Pancreas (tissue), 10 donors: ENCODE measurements around the gene ZBTB9. TPM values are rescaled to one million over a fixed set of nuclear protein-coding genes. Genes with fewer than 3 reads are reported as not detected.

ENCODE experiments used
- ATAC-seq, 4 donors: fragments of 200-7000 bp; cut with Tn5 transposase; one replicate each; pipeline versions ENCODE4 v1.8.0 to v1.9.1; 2020; ENCODE audit warnings: mild to moderate bottlenecking in 4 of 4, moderate library complexity in 4 of 4
- DNase-seq, 6 donors: peaks; one replicate each; pipeline ENCODE4 v3.0.0-alpha.2; 2020
- FAIRE-seq: peaks from 2 replicates; lab custom pipeline; 2012; peaks lifted over from hg19 to GRCh38; lab: Jason Lieb, UNC
- H3K27ac ChIP-seq, 4 donors: fragments of 200-600 bp; sonication (generic); 1 replicate in 3 of 4; 2 replicates in 1 of 4; pipeline versions ENCODE4 v1.5.0 to v1.8.0; 2020
- H3K27me3 ChIP-seq, 4 donors: fragments of 200-600 bp; one replicate each; pipeline ENCODE4 v1.8.0; 2021
- H3K36me3 ChIP-seq, 3 donors: fragments of 200-600 bp; sonication (generic) in 1 of 3; one replicate each; pipeline versions ENCODE4 v1.5.0 to v1.8.0; 2020 to 2021
- H3K4me1 ChIP-seq, 3 donors: fragments of 200-600 bp; one replicate each; pipeline ENCODE4 v1.8.0; 2021
- H3K4me3 ChIP-seq, 4 donors: fragments of 200-600 bp; sonication (generic) in 2 of 4; one replicate each; pipeline versions ENCODE4 v1.5.0 to v1.8.0; 2020 to 2021
- H3K9me3 ChIP-seq, 4 donors: fragments of 200-600 bp; one replicate each; pipeline ENCODE4 v1.8.0; 2021
- CTCF ChIP-seq, 4 donors: fragments of 200-600 bp; sonication (generic) in 3 of 4; IDR thresholded peaks; one replicate each; pipeline versions ENCODE4 v1.5.0 to v1.8.0; 2021; ENCODE audit warnings: antibody characterized with exemption in 4 of 4
- WGBS, 2 donors: extraction: QIAGEN DNeasy Blood & Tissue Kit; methylation state at CpG; one replicate each; pipeline ENCODE4 v1.1.7; 2013; 5-methylcytosine and 5-hydroxymethylcytosine counted together
- intact Hi-C, 3 donors: fragments of 100-400 bp; cut with DNase I; formaldehyde crosslinking; loops; one replicate each; pipeline versions ENCODE4 v1.11.1 to v1.14.2; 2022
- polyA plus RNA-seq, 2 donors: library from polyadenylated mRNA; stranded (reverse); fragments of 200-250 nt; gene quantifications; one replicate each; pipeline ENCODE4 v1.2.3, GENCODE V29; 2013
- total RNA-seq, 6 donors: library from RNA; stranded (reverse); fragmentation: NEBNext Ultra II Directional in 4 of 6; extraction: Animal tissue kit (Norgen Biotek cat#: 25700) in 4 of 6; gene quantifications; one replicate each; pipeline versions ENCODE4 v1.2.1 to v1.2.4, GENCODE V29; 2021 to 2023
- donor health status: healthy with polysubstance abuse.
- donor health status: DM: no; HTN: no; CAD: no; lungs with moderate emphysema.
- donor health status: DM: no; HTN: no; CAD: no.
- donor health status: control.
- donor health status: control.
- donor health status: Bipolar disorder and iron deficiency.
- donor health status: DM: yes; HTN: yes; CAD: no.
- donor health status: DM: no; HTN: no; CAD: no.
- donor health status: DM: no; HTN: no; CAD: no.
- donor health status: DM: yes; HTN: yes; CAD: no.

Gene ZBTB9
- total and polyA plus RNA-seq, 8 donors, result 1.7 to 4.7 (median 3.5) TPM

GRCh38 chr6:33407132-33407718, 47.2 kb upstream of the ZBTB9 start:
- intact Hi-C loops, result no loop called here
- TF ChIP-seq CTCF (IDR thresholded peaks at IDR 0.05), result no peak
- Histone ChIP-seq H3K4me1 (peaks cover 0 to 7% (median 4%) of the 10 kb centered on the region in 3 donors), H3K9me3 (no peaks in the 10 kb centered on the region), H3K4me3 (no peak overlapping the region), H3K27ac (no peak overlapping the region), H3K27me3 (no peaks in the 10 kb centered on the region), H3K36me3 (no peaks in the 10 kb centered on the region)
- DNase-seq (no peak), FAIRE-seq (no peak), ATAC-seq (no peak)
- WGBS, 2 donors, result 75 to 85% methylated on average over 5 of the region's 5 CpGs

GRCh38 chr6:33410050-33410710, 44.2 kb upstream of the ZBTB9 start:
- no peaks in the 10 kb centered on the region for H3K9me3 ChIP-seq
- intact Hi-C loops, result no loop called here
- peak overlapping the region; percentile 88 to 93 (median 89) for H3K27ac ChIP-seq
- no peak for TF ChIP-seq CTCF (IDR thresholded peaks at IDR 0.05)
- FAIRE-seq (no peak), DNase-seq (peak; percentile 97 to 99 (median 98)), ATAC-seq (peak; percentile 86 to 91 (median 88))
- peaks cover 0 to 13% (median 7%) of the 10 kb centered on the region in 3 donors for H3K36me3 ChIP-seq
- H3K27me3 ChIP-seq, result no peaks in the 10 kb centered on the region
- peaks cover 0 to 7% (median 4%) of the 10 kb centered on the region in 3 donors for H3K4me1 ChIP-seq
- WGBS, 2 donors, result 0 to 1% methylated on average over 42 to 65 of the region's 65 CpGs
- peak overlapping the region; percentile 66 to 99 (median 84) for H3K4me3 ChIP-seq

GRCh38 chr6:33410711-33411631, 43.4 kb upstream of the ZBTB9 start, which contains the start of gene PHF1:
Gene PHF1, plus strand, starts transcription at chr6:33411014. Its CDS starts 1,250 bp downstream, at chr6:33412264.
- FAIRE-seq (no peak), ATAC-seq (peak; percentile 74 to 81 (median 78)), DNase-seq (peak in 4 of 6 donors; percentile 78 to 91 (median 82))
- intact Hi-C loops, result no loop called here
- peak within 1 kb of the TSS; percentile 88 to 93 (median 89) for H3K27ac ChIP-seq
- peak within 1 kb of the TSS; percentile 66 to 99 (median 84) for H3K4me3 ChIP-seq
- H3K36me3 ChIP-seq, result peaks cover 0 to 13% (median 7%) of the 10 kb centered on the region in 3 donors
- WGBS, 2 donors, result 1 to 2% methylated on average over 31 to 61 of the region's 67 CpGs
- TF ChIP-seq CTCF (IDR thresholded peaks at IDR 0.05), result no peak
- no peaks in the 10 kb centered on the region for H3K27me3 ChIP-seq
- H3K9me3 ChIP-seq, result no peaks in the 10 kb centered on the region
- peaks cover 0 to 12% (median 4%) of the 10 kb centered on the region in 3 donors for H3K4me1 ChIP-seq

- no peak for TF ChIP-seq CTCF (IDR thresholded peaks at IDR 0.05)
- peak overlapping the region; percentile 85 to 93 (median 89) for H3K27ac ChIP-seq
- intact Hi-C loops, result no loop called here
- H3K27me3 ChIP-seq, result no peaks in the 10 kb centered on the region
- WGBS, 2 donors, result 46 to 50% methylated on average over 6 of the region's 6 CpGs
- H3K4me3 ChIP-seq, result peak overlapping the region; percentile 66 to 99 (median 84)
- FAIRE-seq (no peak), DNase-seq (no peak), ATAC-seq (no peak)
- H3K4me1 ChIP-seq, result peaks cover 0 to 18% (median 4%) of the 10 kb centered on the region in 3 donors
- no peaks in the 10 kb centered on the region for H3K9me3 ChIP-seq
- H3K36me3 ChIP-seq, result peaks cover 0 to 13% (median 7%) of the 10 kb centered on the region in 3 donors
These were observed 42.8 kb upstream of the ZBTB9 start for GRCh38 chr6:33411632-33412005.
